Activated CD4-positive, alpha-beta T cell treated with anti-CD3 and anti-CD28 coated beads, Interleukin-2, amount 50 U/mL, for 1 hour (primary cell): ENCODE measurements around the gene STX2.
"Not testable (repeated sequence)": the region's sequence is repeated elsewhere in the genome, so short reads cannot be mapped to it uniquely, and the experiment has no call there.

Source experiments
- DNase-seq: peaks from one replicate; pipeline ENCODE4 v3.0.0-alpha.2; 2020

Gene STX2

GRCh38 chr12:130761537-130762318 lies 77.3 kb downstream of the STX2 start:
- peak; percentile 61 for DNase-seq

GRCh38 chr12:130754234-130754901 lies 84.7 kb downstream of the STX2 start:
- no peak for DNase-seq

GRCh38 chr12:130752692-130753230 lies 86.3 kb downstream of the STX2 start:
- DNase-seq = no peak

- not testable (repeated sequence) for DNase-seq
Observed at GRCh38 chr12:130752037-130752436, 87.0 kb downstream of the STX2 start.

- no peak for DNase-seq
Observed at GRCh38 chr12:130748786-130749185, 90.3 kb downstream of the STX2 start.

GRCh38 chr12:130747867-130748740 lies 90.9 kb downstream of the STX2 start:
- DNase-seq = peak; percentile 73

GRCh38 chr12:130746546-130746945 lies 92.5 kb downstream of the STX2 start:
- DNase-seq = no peak

GRCh38 chr12:130745921-130746320 lies 93.1 kb downstream of the STX2 start:
- DNase-seq = no peak

- DNase-seq = no peak
Observed at GRCh38 chr12:130744274-130744673, 94.8 kb downstream of the STX2 start.

GRCh38 chr12:130743606-130744005 lies 95.4 kb downstream of the STX2 start:
- no peak for DNase-seq

GRCh38 chr12:130743176-130743575 lies 95.9 kb downstream of the STX2 start:
- no peak for DNase-seq

GRCh38 chr12:130742716-130743115 lies 96.3 kb downstream of the STX2 start:
- no peak for DNase-seq

- no peak for DNase-seq
Observed at GRCh38 chr12:130742112-130742511, 96.9 kb downstream of the STX2 start.
